NCI-H2196 (cell line): ENCODE measurements around the gene CCDC33.

Experiments
- DNase-seq: peaks from one replicate; lab custom pipeline; 2025; ENCODE audit not compliant: unreplicated experiment; lab: John Stamatoyannopoulos, UW

Gene CCDC33

DNA sequence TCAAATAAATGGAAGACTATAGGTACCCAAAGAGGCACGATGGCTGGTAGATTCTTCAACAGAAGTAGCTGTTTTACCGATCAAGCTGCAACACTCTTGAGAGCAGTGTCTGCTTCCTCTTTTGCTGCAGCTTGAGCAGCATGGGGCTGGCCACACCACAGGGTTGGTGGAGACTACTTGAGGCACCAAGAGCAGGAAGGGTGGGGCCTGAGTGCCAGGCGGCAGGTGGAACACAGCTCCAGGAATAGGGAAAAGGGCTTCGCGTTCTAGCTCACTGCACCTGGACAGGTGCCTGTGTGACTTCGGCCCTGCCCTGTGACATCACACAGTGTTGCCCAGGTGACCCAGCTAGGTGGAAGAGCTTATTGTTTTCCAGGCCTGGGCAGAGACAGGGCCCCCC, at the start of gene CCDC33:
Gene CCDC33, plus strand, starts transcription at position 365 of the 400 bp plus-strand sequence. CDS start 394 bp downstream, outside the sequence.
- DNase-seq: peak; percentile 79

DNA sequence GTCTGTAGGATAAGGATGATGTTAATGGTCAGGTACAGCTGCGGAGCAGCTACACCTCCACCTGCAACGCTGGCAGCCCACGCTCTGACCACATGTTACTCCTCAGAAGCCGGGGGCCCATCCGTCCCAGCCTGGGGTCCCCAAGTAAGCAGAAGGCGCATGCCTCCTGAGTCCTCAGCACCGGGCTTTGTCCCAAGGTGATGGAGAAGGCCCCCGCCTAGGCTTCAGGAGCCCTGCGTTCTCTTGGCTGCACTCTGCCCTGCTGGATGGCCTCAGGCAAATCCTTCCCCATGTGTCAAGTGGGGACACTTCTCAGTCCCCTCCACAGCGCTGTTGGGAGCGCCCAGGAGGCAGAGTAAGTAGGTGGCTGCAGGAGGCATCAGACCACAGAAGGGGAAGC, 47.9 kb upstream of the CCDC33 start:
- DNase-seq: no peak

DNA sequence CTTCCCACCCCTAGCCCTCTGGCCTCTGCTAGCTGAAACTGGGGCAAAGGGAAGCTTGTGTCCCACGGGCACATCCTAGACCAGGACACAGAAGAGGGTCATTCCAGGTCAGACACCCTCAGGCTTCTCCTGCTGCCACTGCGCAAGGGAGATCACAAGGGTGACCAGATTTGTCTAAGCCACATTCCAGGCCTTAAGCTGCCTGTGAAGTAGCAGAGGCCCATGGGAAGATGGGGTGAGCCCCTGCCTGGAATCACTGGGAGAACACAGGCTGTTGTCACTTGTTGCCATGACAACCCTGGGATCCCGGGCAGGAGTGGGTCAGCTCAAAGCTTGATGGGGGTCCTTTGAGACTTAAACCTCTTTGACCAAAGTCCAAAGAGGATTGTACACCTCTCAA, 44.3 kb upstream of the CCDC33 start:
- no peak for DNase-seq

- no peak for DNase-seq
These were observed 43.4 kb upstream of the CCDC33 start for GRCh38 chr15:74192751-74193150.

DNA sequence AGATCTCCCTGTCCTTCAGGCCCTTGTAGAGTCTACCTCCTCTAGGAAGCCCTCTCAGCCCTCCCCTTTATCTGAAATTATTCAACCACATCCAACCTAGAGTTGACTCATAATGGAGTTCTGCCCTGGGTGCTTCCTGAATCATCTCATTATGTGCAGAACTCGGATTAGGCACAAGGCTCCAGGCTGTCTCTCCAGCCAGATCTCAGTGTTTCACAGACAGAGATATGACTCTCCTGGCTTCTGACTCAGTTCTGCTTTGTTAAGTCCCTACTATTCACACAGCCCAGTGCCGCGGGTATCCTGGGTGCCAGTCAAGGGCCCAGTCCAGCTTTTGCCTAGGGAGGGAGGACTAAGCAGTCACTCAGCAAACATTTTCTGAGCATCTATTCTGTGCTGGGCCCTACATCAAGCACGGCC, 42.8 kb upstream of the CCDC33 start:
- DNase-seq: no peak

DNA sequence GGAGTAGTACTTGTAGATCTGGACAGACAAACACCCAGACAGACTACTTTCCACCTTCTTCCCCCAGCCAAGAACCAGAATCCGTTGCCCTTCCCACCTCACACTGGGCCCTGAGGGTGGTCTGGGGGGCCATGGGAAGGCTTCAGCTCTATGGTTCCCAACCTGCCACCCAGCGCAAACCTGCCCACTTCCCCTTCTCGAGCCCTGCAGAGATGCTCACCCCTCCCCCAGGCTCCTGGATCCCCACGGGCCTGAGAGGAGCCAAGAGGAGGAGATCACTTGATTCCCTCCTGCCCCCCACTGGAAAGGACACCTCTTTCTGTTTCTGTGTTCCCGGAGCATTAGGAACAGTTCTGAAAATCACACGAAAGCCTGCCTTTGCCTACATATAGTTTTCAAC, 42.2 kb upstream of the CCDC33 start:
- no peak for DNase-seq

- DNase-seq: no peak
These were observed 41.3 kb upstream of the CCDC33 start for GRCh38 chr15:74194572-74195559.

- DNase-seq: peak; percentile 27
These were observed 40.0 kb upstream of the CCDC33 start for GRCh38 chr15:74196175-74196574.

GRCh38 chr15:74197176-74197965, 38.8 kb upstream of the CCDC33 start:
- no peak for DNase-seq

DNA sequence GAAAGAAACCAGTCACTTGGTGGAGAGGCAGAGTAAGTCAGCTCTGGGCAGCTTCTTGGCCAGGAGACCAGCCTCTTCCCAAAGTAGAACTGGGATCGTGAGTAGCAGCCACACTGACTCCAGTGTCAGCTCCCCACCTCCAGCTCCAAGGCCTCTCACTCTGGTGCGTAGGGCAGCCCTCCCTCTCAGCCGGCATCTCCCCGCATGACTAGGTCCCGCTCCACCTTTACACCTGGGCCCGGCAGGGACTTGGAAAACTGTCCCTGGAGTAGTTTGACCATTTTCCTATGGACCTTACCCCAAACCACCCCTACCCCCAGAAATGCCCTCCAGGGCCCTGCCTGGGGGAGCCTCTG, 36.9 kb upstream of the CCDC33 start:
- no peak for DNase-seq

- no peak for DNase-seq
These were observed 35.7 kb upstream of the CCDC33 start for GRCh38 chr15:74200412-74200815.

GRCh38 chr15:74200871-74201419, 35.2 kb upstream of the CCDC33 start:
- DNase-seq: no peak

DNA sequence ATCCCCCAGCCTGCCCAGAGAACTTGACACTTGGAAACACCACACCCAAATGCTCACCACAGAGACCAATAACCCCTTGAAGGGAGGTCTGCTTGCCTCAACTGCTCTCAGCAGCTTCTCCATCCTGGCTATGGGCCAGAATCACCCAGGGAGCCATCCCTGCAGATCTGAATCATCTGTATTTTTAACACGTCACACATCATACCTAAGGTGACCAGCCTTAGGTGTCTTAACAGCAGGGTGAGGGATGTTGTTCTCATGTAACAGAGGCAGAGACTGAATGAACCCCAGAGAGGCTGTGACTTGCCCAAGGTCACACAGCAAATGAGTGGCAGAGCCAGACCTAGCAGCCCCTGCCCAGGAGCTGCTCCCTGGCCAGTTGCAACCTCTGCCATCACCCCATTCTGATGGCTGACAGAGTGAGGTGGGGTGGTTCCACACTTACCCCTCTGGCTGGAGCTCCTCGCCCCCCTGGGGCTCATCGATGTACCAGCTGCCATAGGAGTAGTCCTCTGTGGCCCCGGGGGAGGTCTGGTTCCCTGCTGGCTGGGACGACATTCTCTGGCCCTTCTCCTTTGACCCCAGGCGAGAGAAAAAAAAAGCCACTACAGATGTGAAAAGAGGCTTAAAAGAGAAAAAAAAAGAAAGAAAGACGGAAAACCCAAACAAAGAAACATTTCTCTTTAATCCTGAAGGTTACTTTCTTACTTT, 34.3 kb upstream of the CCDC33 start:
- DNase-seq: no peak

DNA sequence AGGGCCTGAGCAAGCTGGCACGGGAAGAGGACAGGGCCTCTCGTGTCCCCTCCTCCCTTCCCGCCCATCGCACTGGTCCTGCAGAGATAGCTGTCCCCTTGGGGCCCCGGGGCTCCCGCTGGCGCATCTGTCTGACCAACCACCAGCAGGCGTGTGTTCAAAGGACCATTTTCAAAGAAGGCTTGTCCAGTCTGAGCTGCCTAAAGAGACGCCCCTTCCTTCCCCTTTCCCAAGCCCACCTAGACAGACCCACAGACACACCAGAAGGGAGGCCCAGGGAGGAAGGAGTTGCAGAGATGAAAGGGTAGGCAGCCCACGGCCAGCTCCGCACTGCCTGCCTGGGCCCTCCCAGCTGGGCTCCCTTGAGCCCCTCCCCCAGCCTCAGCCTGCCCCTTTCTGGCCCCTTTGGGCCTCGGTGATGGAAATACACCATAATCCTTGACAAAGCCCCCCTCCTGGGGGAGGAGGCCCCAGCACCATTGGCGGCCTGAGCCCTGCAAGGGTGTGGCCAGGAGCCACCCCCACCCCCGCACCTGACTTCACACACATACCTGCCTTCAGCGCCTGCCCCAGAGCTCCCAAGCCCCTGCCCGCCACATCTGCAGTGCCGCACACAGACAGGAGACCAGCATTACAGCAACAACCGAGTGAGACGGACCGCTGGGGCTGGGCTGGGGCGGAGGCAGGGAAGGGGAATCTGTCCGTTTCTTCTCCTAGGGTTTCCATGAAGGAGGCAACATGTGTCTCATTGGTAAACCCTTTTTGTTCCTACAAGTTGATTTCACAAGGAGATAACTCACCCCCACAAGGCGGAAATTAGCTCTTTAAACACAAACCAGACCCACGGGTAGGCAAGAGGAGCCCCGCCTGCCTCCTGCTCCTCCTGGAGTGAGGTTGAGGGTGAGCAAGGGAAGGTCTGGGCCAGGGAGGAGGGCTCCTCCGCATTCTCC, 33.4 kb upstream of the CCDC33 start, which contains the start of gene STRA6:
Gene STRA6, minus strand, starts transcription at position 336 of the 950 bp plus-strand sequence. CDS start 520 bp downstream, outside the sequence.
- no peak for DNase-seq

- no peak for DNase-seq
These were observed 32.2 kb upstream of the CCDC33 start for GRCh38 chr15:74203914-74204431.

GRCh38 chr15:74205582-74205947, 30.6 kb upstream of the CCDC33 start:
- no peak for DNase-seq

GRCh38 chr15:74206801-74207281, 29.3 kb upstream of the CCDC33 start:
- no peak for DNase-seq

DNA sequence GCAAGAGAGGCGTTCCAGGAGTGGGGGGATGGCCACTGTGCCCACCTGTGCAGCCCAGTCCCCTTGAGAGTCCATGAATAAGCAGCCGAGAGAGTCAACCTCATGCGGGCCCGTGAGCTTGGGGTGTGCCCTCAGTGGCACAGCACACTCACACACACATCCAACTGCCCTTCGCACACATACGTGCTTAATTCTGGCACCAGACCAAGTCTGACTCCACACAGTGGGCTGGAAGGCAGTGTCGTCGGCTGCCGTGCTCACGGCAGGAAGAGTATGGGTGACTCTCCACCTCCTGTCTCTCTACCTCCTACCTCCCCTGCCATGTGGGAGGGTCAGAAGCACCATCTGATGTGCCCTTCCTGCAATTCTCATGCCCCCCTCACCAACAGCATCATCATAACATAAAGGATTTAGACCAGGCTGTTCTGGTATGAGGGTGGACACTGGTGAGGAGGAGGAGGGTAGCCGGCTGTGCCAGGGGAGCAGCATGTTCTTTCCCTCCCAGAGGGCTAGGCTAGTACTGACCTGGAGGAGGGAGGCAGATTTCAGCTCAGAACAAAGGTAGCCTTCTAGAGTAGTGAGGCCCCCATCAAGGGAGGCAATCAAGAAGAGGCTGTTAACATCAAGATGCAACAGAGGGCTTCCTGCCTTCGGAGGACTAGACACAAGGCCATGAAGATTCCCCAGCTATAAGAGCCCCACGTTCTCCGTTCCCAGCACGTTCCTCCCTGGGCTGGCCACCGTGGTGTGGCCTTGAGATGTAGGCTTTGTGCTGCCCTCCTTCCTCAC, 28.3 kb upstream of the CCDC33 start:
- DNase-seq: no peak

DNA sequence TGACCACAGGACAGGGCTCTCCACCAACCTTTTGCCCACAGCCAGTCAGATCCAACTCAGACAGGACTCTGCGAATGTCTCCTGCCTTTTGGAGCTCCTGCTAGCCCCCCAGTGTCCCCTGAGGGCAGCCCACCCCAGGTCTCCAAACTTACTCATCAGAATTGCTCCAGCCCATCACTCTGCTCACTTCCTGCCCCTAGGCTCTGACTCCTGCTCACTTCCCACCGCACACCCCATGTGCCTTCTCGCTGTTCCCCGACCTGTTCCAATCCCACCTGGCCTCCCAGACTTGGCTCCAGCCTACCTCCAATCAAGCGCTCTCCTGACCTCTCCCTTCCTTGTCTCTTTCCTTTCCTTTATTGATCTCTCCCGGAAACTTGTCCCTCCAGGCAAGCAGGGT, 27.6 kb upstream of the CCDC33 start:
- DNase-seq: no peak
